ENCODE results near the gene KDM2A. TPM values are rescaled to one million over a fixed set of nuclear protein-coding genes. Genes with fewer than 3 reads are reported as not detected.

KDM2A gene
- total RNA-seq, 1 donor from 2014 or later: 46.4 TPM

GRCh38 chr11:67251841-67252240 is 132.8 kb downstream of the KDM2A start:
- intact Hi-C loops (cut with DNase I): no loop called here
- no peak for DNase-seq (ENCODE audit: low spot score)

GRCh38 chr11:67252831-67253239 is 133.8 kb downstream of the KDM2A start:
- no peak for DNase-seq (ENCODE audit: low spot score)
- intact Hi-C loops (cut with DNase I): no loop called here

GRCh38 chr11:67253872-67254624 is 135.0 kb downstream of the KDM2A start:
- no peak for DNase-seq (ENCODE audit: low spot score)
- intact Hi-C loops (cut with DNase I): no loop called here

- no peak for DNase-seq (ENCODE audit: low spot score)
- intact Hi-C loops (cut with DNase I): no loop called here
Observed at GRCh38 chr11:67254798-67255197, 135.7 kb downstream of the KDM2A start.

GRCh38 chr11:67255353-67255752 is 136.3 kb downstream of the KDM2A start:
- intact Hi-C loops (cut with DNase I): no loop called here
- no peak for DNase-seq (ENCODE audit: low spot score)

- DNase-seq (ENCODE audit: low spot score): no peak
- intact Hi-C loops (cut with DNase I): no loop called here
Observed at GRCh38 chr11:67255864-67256263, 136.8 kb downstream of the KDM2A start.

GRCh38 chr11:67256477-67257135 is 137.5 kb downstream of the KDM2A start:
- intact Hi-C loops (cut with DNase I): no loop called here
- no peak for DNase-seq (ENCODE audit: low spot score)

GRCh38 chr11:67260406-67260805 is 141.3 kb downstream of the KDM2A start:
- intact Hi-C loops (cut with DNase I): loop anchor here (5.0 kb wide), 1 partner anchor 122 kb away; no protein-coding TSS in a partner anchor

GRCh38 chr11:67260885-67261639 is 142.0 kb downstream of the KDM2A start:
- intact Hi-C loops (cut with DNase I): loop anchor here (5.0 kb wide), 1 partner anchor 121 kb away; no protein-coding TSS in a partner anchor
- DNase-seq (ENCODE audit: low spot score): peak; percentile 82

More at GRCh38 chr11:67260406-67260805, 141.3 kb downstream of the KDM2A start:
- DNase-seq (ENCODE audit: low spot score): peak; percentile 51

GRCh38 chr11:67261640-67261945 is 142.5 kb downstream of the KDM2A start:
- intact Hi-C loops (cut with DNase I): loop anchor here (5.0 kb wide), 1 partner anchor 121 kb away; no protein-coding TSS in a partner anchor
- DNase-seq (ENCODE audit: low spot score): no peak

GRCh38 chr11:67261946-67262681 is 143.1 kb downstream of the KDM2A start:
- intact Hi-C loops (cut with DNase I): loop anchor here (1.0 to 5.0 kb wide), 2 partner anchors 55 to 120 kb away; no protein-coding TSS in a partner anchor
- peak; percentile 69 for DNase-seq (ENCODE audit: low spot score)

GRCh38 chr11:67262731-67263675 is 143.9 kb downstream of the KDM2A start:
- intact Hi-C loops (cut with DNase I): loop anchor here (1.0 to 5.0 kb wide), 2 partner anchors 54 to 119 kb away; no protein-coding TSS in a partner anchor
- DNase-seq (ENCODE audit: low spot score): peak; percentile 92

GRCh38 chr11:67264260-67264659 is 145.2 kb downstream of the KDM2A start:
- peak; percentile 10 for DNase-seq (ENCODE audit: low spot score)
- intact Hi-C loops (cut with DNase I): loop anchor here (5.0 kb wide), 1 partner anchor 118 kb away; no protein-coding TSS in a partner anchor

- peak; percentile 47 for DNase-seq (ENCODE audit: low spot score)
- intact Hi-C loops (cut with DNase I): loop anchor here (5.0 kb wide), 2 partner anchors 37 to 117 kb away; partner anchors contain the start of gene SSH3
Observed at GRCh38 chr11:67264877-67265632, 146.0 kb downstream of the KDM2A start.

GRCh38 chr11:67265633-67266448 is 146.8 kb downstream of the KDM2A start:
- intact Hi-C loops (cut with DNase I): loop anchor here (1.0 to 5.0 kb wide), 3 partner anchors 23 to 51 kb away; partner anchors contain the start of genes ANKRD13D and SSH3
- DNase-seq (ENCODE audit: low spot score): peak; percentile 93

GRCh38 chr11:67266449-67267187 is 147.6 kb downstream of the KDM2A start, which contains the start of gene GRK2:
Gene GRK2, plus strand, starts transcription at chr11:67266473. Its CDS starts 227 bp downstream, at chr11:67266700.
- peak; percentile 80 for DNase-seq (ENCODE audit: low spot score)
- intact Hi-C loops (cut with DNase I): loop anchor here (1.0 to 5.0 kb wide), 3 partner anchors 22 to 51 kb away; partner anchors contain the start of genes ANKRD13D and SSH3
